Spleen (tissue), 7 donors: ENCODE measurements around the gene SMOC2.

Experiments used
- CTCF ChIP-seq, 11 experiments: fragments of 200-600 bp in 7 of 11; fragments of 450-650 bp in 4 of 11; sonication (generic) in 4 of 11; IDR thresholded peaks in 8 of 11; conservative IDR thresholded peaks in 3 of 11; 1 replicate in 7 of 11; 2 replicates in 4 of 11; pipeline versions ENCODE4 v1.4.0 to v1.8.0; 2016 to 2021; ENCODE audit warnings: antibody characterized with exemption in 11 of 11, inconsistent platforms in 4 of 11, mild to moderate bottlenecking in 1 of 11
- POLR2A ChIP-seq, 3 donors: fragments of 450-650 bp; IDR thresholded peaks; one replicate each; pipeline ENCODE4 v1.5.1; 2017; ENCODE audit warnings: antibody characterized with exemption in 3 of 3, mild to moderate bottlenecking in 1 of 3
- POLR2AphosphoS5 ChIP-seq, 3 donors: sonication (generic); formaldehyde crosslinking; IDR thresholded peaks; one replicate each; pipeline ENCODE4 v1.5.1; 2017; ENCODE audit warnings: antibody characterized with exemption in 3 of 3
- donor health status: DM: no; HTN: no; CAD: no; lungs with moderate emphysema.
- donor health status: DM: no; HTN: no; CAD: no.
- donor health status: DM: no; HTN: no; CAD: no.

- TF ChIP-seq CTCF (IDR thresholded peaks at IDR 0.05 in 8 of 11, conservative IDR thresholded peaks at IDR 0.05 in 3 of 11), result no peak
- no peak for TF ChIP-seq POLR2A (IDR thresholded peaks at IDR 0.05)
- no peak for TF ChIP-seq POLR2AphosphoS5 (IDR thresholded peaks at IDR 0.05)
These were observed 60.6 kb downstream of the SMOC2 start for GRCh38 chr6:168501561-168501960.
